Measurements from ENCODE around the gene SMIM44.

The SMIM44 gene

DNA sequence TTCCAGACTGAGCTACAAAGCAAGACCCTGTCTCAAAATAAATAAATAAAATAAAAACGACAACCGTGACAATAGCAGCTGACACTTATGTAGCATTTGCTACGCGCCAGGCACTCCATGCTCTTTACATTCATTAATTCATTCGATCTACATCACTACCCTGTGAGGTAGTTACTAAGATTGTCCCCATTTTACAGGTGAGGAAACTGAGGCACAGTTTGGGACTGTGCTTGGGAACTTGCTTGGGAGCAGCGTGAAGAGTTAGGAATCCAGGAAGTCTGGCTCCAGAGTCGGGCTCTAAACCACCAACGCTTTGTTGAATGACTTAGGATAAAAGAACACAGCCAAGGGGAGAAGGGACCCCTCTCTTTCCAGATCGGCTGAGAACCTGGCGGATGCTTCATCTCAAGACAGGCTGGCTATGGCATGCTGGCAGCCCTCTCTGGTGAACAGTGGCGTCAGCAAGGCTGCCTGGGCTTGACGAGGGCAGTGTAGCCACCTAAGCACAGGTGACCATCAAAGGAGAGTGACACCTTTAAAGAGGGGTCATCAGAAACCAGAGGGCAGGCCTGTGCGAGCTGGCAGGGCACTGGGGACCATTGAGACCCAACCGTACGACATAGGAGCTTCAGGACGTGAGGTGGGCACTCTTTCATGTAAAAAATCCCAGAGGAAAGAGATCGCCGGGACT, 16.6 kb upstream of the SMIM44 start:
- DNase-seq = peak in 1 of 3 experiments; percentile 51

GRCh38 chr19:3497757-3498520, 14.7 kb upstream of the SMIM44 start:
- no peak for DNase-seq

GRCh38 chr19:3496392-3497273, 13.4 kb upstream of the SMIM44 start:
- no peak for DNase-seq

- DNase-seq = no peak
Observed at GRCh38 chr19:3494559-3494958, 11.3 kb upstream of the SMIM44 start.

DNA sequence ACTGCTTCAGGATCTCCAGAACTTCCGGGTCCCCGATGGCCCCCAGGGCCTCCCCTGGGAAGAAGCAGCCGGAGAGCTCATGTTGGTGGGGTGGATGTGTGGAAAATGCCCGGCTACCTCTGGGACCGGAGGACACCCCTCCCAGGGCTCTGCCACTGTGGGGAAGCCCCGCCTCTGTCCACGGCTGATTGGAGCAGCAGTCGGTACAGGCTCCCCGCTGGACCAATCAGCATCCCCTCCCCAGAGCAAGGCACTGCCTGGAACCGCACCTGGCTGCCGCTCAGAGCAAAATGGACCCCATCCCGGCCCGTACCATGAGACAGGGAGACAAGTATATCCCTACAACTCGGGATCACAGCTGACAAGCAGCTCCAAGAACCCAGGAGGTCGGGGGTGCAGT, 10.8 kb upstream of the SMIM44 start:
- DNase-seq = no peak

- no peak for DNase-seq
Observed at GRCh38 chr19:3493651-3494050, 10.4 kb upstream of the SMIM44 start.

- DNase-seq = no peak
Observed at GRCh38 chr19:3492919-3493318, 9.7 kb upstream of the SMIM44 start.

GRCh38 chr19:3492131-3492839, 9.0 kb upstream of the SMIM44 start:
- DNase-seq = no peak

DNA sequence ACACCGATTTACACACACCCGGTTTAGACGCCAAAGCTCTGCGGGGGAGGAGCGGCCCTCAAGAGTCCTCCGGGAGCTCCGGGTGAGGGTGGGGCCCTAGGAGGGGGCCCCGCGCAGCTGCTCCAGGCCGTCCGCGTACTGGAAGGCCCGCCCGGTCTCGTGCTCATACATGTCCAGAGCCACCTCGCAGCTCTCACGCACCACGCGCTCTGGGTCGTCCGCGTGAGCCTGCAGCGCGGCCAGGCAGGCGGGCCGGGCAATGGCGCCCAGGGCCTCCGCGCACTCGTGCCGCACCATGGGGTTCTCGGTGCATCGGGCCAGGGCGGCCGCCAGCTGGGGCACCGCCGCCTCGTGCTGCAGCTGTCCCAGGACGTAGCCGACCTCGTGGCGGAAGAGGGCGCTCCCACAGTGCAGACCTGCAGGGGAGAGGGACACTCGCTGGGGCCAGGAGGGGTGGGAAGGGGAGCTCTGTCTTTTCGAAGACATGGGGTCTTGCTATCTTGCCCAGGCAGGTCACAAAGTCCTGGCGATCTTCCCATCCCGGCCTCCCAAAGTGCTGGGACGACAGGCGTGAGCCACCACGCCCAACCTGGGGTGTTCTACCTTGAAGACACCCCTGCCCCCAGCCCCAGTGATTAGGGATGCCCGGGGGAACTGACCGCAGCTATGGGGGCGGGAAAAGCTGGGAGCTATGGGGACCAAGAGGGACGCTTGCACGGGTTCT, 8.3 kb upstream of the SMIM44 start:
- no peak for DNase-seq

GRCh38 chr19:3482507-3483225, 575 bp downstream of the SMIM44 start:
- no peak for DNase-seq

DNA sequence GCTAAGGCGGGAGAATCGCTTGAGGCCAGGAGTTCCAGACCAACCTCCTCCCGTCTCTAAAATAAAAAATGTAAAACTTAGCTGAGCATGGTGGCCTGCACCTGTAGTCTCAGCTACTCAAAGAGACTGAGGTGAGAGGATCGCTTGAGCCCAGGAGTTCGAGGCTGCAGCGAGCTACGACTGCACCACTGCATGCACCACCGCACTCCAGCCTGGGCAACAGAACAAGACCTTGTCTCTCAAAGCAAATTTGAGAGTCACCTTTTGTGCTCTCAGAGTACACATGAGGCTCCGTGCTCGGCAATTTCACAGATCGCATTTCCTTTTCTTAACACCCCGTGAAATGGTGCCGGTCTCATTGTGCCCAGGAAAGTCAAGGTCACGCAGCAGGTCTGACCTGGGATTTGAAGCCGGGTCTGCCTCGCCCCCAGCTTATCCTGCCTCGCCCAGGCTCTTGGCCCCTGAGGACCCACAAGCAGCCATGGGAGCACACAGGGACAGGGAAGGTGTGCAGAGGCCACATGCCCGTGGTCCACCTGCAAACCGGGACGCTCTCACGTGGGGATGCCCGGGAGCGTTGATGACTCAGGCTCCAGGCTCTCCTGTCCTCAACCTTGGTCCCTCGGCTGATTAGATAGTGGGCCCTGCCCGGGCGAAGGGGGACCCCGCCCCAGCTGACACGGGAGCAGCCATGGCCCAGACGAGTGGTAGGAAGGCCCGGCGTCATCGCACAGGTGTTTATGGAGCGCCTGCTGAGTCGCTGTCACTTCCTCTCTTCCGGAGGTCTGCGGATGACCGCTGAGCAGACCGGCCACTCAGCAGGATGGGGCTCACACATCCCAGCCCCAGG, 1.8 kb downstream of the SMIM44 start:
- DNase-seq = no peak

DNA sequence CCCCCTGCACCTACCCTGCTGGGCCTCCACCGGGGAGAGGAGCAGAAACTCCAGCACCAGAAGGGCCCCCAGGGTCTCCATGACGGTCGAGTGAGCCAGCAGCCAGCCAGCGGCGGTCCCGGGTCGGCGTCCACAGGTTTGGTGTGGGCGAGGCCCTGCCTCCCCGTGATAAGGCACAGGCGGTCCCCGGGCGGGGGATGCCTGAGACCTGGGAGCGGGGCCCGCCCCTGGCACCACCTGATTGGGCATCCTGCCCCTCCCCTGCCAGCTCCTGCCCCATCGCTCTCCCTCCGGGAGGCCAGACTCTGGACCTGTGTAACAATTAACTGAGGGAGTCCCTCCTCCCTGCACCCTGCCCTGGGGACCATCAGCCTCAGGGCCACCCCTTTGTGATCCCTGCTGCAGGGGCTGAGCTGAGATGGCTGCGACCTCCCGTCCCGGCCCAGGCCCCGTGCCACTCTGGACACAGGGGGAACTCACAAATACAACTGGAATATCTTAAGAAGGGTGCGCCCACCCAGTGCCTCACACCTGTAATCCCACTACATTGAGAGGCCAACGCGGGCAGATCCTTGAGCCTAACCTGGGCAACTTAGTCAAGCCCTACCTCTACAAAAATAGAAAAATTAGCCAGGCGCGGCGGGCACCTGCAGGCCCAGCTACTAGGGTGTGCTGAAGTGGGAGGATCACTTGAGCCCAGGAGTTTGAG, 2.7 kb downstream of the SMIM44 start, which contains the start of gene SMIM24:
TSS of gene SMIM24 (minus strand) at position 143 of the 709 bp plus-strand sequence. CDS start at position 81, 62 bp downstream.
- DNase-seq = no peak

- peak in 2 of 3 experiments; percentile 51 to 69 for DNase-seq
Observed at GRCh38 chr19:3479834-3480215, 3.4 kb downstream of the SMIM44 start.

GRCh38 chr19:3479177-3479833, 3.9 kb downstream of the SMIM44 start:
- peak in 1 of 3 experiments; percentile 69 for DNase-seq

DNA sequence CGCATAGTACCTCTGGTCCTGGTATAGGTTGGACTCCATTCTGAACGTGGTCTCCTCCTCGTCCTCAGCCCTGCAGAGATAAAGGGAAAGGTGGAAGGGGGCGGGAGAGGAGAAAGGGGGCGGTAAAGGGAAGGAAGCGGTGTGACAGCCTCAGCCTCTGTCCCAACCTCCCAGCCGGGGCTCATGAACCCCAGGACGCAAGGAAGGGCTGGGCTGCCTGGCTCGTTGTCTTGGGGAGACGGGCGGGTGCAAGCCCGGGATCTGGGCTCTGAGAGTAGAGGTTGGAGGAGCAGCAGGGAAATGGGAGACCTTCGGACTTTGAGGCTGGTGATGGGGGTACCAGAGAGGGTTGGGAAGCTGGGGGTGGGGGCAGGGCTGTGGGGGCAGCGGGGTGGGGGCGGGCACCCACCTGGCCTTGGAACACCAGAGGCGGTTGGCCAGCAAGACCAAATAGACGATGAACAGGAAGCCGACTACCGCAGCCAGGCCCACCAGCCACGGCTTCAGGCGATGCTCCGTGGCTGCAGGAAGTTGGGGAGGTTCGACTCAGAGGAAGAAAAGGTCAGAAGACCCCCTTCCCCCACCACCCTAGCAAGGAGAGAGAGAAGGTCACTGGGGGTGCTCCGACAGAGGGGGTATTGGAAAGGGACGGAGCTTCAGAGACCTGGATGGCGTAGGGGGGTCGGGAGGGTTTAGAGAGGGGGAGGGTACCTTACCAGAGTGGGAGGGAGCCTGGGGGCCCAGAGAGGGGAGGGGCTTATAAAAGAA, 4.6 kb downstream of the SMIM44 start:
- DNase-seq = no peak

DNA sequence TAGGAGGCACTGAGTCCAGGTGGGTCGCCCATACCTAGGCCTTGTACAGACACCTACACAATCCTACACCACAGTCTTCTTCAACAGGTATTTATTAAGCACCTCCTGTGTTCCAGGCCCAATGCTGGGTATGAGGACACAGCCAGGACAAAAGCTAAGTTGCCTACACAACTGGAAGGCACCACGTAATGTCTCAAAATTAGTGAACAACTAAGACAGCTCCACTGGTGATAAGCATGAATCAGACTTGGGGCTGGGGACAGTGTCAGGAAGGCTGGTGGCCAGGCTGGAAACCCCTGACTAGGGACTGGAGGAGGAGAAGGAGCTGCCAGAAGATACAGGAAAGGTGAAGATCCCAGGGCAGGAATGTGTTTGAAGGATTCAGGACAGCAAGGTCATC, 5.3 kb downstream of the SMIM44 start:
- DNase-seq = no peak

DNA sequence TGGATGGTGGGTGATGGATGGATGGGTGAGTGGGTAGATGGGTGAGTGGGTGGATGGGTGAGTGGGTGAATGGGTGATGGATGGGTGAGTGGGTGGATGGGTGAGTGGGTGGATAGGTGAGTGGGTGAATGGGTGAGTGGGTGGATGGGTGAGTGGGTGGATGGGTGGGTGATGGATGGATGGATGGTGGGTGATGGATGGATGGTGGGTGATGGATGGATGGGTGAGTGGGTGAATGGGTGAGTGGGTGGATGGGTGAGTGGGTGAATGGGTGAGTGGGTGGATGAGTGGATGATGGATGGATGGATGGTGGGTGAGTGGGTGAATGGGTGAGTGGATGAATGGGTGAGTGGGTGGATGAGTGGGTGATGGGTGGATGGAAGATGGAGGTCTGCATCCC, 5.7 kb downstream of the SMIM44 start:
- DNase-seq = no peak

GRCh38 chr19:3476830-3477229, 6.4 kb downstream of the SMIM44 start:
- DNase-seq = no peak
